IMR-90 (cell line): ENCODE results near the gene CATSPERZ. TPM values are rescaled to one million over a fixed set of nuclear protein-coding genes. Genes with fewer than 3 reads are reported as not detected.
"Not testable (repeated sequence)": the region's sequence is repeated elsewhere in the genome, so short reads cannot be mapped to it uniquely, and the experiment has no call there.

Experiments used
- ATAC-seq: fragments of 200-7000 bp; cut with Tn5 transposase; 2 replicates; pipeline ENCODE4 v1.9.1; 2020; ENCODE audit warnings: low read depth, mild to moderate bottlenecking, moderate library complexity
- BruUV-seq: library from RNA; stranded (reverse); fragments of 400-500 nt; replicated peaks from 2 replicates; lab custom pipeline; 2021; lab: Mats Ljungman, UMichigan
- CTCF ChIA-PET: fragments of 300-600 bp; formaldehyde crosslinking; extraction: SDS; loops from one replicate; lab custom pipeline; 2021; ENCODE audit warnings: antibody characterized with exemption; lab: Yijun Ruan, JAX
- POLR2A ChIA-PET: fragments of 300-600 bp; sonication (Branson Sonifier 250); formaldehyde crosslinking; loops from one replicate; lab custom pipeline; 2022; ENCODE audit warnings: antibody characterized with exemption; ENCODE audit not compliant: unreplicated experiment; lab: Charles Lee
- DNase-seq: peaks from one replicate; pipeline ENCODE4 v3.0.0; 2013
- H2AFZ ChIP-seq: replicated peaks from 2 replicates; pipeline ENCODE3; 2013; ENCODE audit warnings: low read length, mild to moderate bottlenecking; ENCODE audit not compliant: poor library complexity
- H2AK5ac ChIP-seq: 2 replicates; pipeline ENCODE4 v1.6.1; 2013; ENCODE audit warnings: low read depth, low read length, inconsistent platforms
- H2AK9ac ChIP-seq: replicated peaks from 2 replicates; pipeline ENCODE3; 2013; ENCODE audit warnings: mild to moderate bottlenecking, low read depth, low read length, moderate library complexity; ENCODE audit not compliant: poor library complexity
- H2BK120ac ChIP-seq: 2 replicates; pipeline ENCODE4 v1.6.1; 2013; ENCODE audit warnings: low read depth, low read length, inconsistent platforms
- H2BK15ac ChIP-seq: 3 replicates; pipeline ENCODE4 v1.6.1; 2013; ENCODE audit warnings: low read depth, low read length, inconsistent platforms
- H2BK20ac ChIP-seq: 2 replicates; pipeline ENCODE4 v1.6.1; 2013; ENCODE audit warnings: low read depth, mild to moderate bottlenecking, inconsistent platforms, low read length, moderate library complexity
- H2BK5ac ChIP-seq: 2 replicates; pipeline ENCODE4 v1.6.1; 2013; ENCODE audit warnings: mild to moderate bottlenecking, low read depth, low read length, inconsistent platforms; ENCODE audit not compliant: poor library complexity, severe bottlenecking
- H3K14ac ChIP-seq: replicated peaks from 2 replicates; pipeline ENCODE4 v1.6.1; 2013; ENCODE audit warnings: low read depth, low read length, inconsistent platforms
- H3K18ac ChIP-seq: 2 replicates; pipeline ENCODE4 v1.6.1; 2013; ENCODE audit warnings: low read depth, low read length, control low read depth
- H3K23ac ChIP-seq: 2 replicates; pipeline ENCODE4 v1.6.1; 2013; ENCODE audit warnings: low read depth, low read length, inconsistent platforms
- H3K27ac ChIP-seq: 2 replicates; pipeline ENCODE4 v1.5.1; 2013; ENCODE audit warnings: mild to moderate bottlenecking, control low read depth, low read length; ENCODE audit not compliant: insufficient read depth
- H3K27me3 ChIP-seq: 2 replicates; pipeline ENCODE4 v1.6.1; 2013; ENCODE audit warnings: low read length; ENCODE audit not compliant: control insufficient read depth, insufficient read depth
- H3K36me3 ChIP-seq: 2 replicates; pipeline ENCODE4 v1.6.1; 2013; ENCODE audit warnings: low read length, mixed read lengths; ENCODE audit not compliant: control insufficient read depth, insufficient read depth
- H3K4ac ChIP-seq: 2 replicates; pipeline ENCODE4 v1.6.1; 2013; ENCODE audit warnings: low read depth, low read length, inconsistent platforms
- H3K4me1 ChIP-seq: 2 replicates; pipeline ENCODE4 v1.6.1; 2013; ENCODE audit warnings: low read length, mixed read lengths; ENCODE audit not compliant: control insufficient read depth, insufficient read depth
- H3K4me2 ChIP-seq: 2 replicates; pipeline ENCODE4 v1.6.1; 2013; ENCODE audit warnings: low read depth, mild to moderate bottlenecking, control low read depth, low read length, moderate library complexity
- H3K4me3 ChIP-seq: 2 replicates; pipeline ENCODE4 v1.5.1; 2013; ENCODE audit warnings: low read depth, mild to moderate bottlenecking, control low read depth, low read length, moderate library complexity; ENCODE audit not compliant: insufficient read depth
- H3K56ac ChIP-seq: 2 replicates; pipeline ENCODE4 v1.6.1; 2013; ENCODE audit warnings: low read length, inconsistent platforms; ENCODE audit not compliant: insufficient read depth; ENCODE audit errors: extremely low read depth
- H3K79me1 ChIP-seq, 2 experiments: 2 replicates each; pipeline ENCODE4 v1.6.1; 2013; ENCODE audit warnings: low read length in 2 of 2, inconsistent platforms in 1 of 2, low read depth in 1 of 2
- H3K9ac ChIP-seq: 2 replicates; pipeline ENCODE4 v1.6.1; 2013; ENCODE audit warnings: low read depth, low read length, control low read depth
- H3K9me1 ChIP-seq: 2 replicates; pipeline ENCODE4 v1.6.1; 2013; ENCODE audit warnings: low read length, inconsistent platforms; ENCODE audit not compliant: insufficient read depth
- H3K9me3 ChIP-seq: 2 replicates; pipeline ENCODE4 v1.6.1; 2013; ENCODE audit warnings: low read length; ENCODE audit not compliant: control insufficient read depth, insufficient read depth
- H4K20me1 ChIP-seq: 2 replicates; pipeline ENCODE4 v1.6.1; 2013; ENCODE audit warnings: low read length, inconsistent platforms; ENCODE audit not compliant: insufficient read depth
- H4K5ac ChIP-seq: 2 replicates; pipeline ENCODE4 v1.6.1; 2013; ENCODE audit warnings: mild to moderate bottlenecking, low read depth, low read length, control low read depth
- H4K8ac ChIP-seq, 2 experiments: 2 replicates each; pipeline ENCODE4 v1.6.1; 2013; ENCODE audit warnings: low read depth in 2 of 2, low read length in 2 of 2, control low read depth in 1 of 2, inconsistent platforms in 1 of 2
- H4K91ac ChIP-seq: 2 replicates; pipeline ENCODE4 v1.6.1; 2013; ENCODE audit warnings: low read depth, low read length, inconsistent platforms; ENCODE audit not compliant: insufficient read depth
- WGBS, 2 experiments: methylation state at CpG; one replicate each; pipeline versions ENCODE4 v1.1.5 to v1.1.7; 2013; ENCODE audit warnings: missing lambda C conversion rate in 2 of 2; ENCODE audit not compliant: insufficient read length in 1 of 2; ENCODE audit errors: extremely low coverage in 2 of 2; 5-methylcytosine and 5-hydroxymethylcytosine counted together
- dilution Hi-C: fragments of 300-500 bp; cut with HindIII; formaldehyde crosslinking; loops from one replicate; pipeline ENCODE4 v1.14.3; 2018; ENCODE audit warnings: low sequenced_read_pairs; ENCODE audit not compliant: unreplicated experiment
- in situ Hi-C: fragments of 300-500 bp; cut with MboI; formaldehyde crosslinking; loops from 3 replicates; pipeline ENCODE4 v1.14.3; 2019; ENCODE audit warnings: low sequenced_read_pairs, inconsistent platforms, mixed read lengths
- intact Hi-C: fragments of 100-400 bp; cut with micrococcal nuclease; formaldehyde crosslinking; loops from 2 replicates; pipeline ENCODE4 v1.10.0; 2022
- polyA plus RNA-seq, 3 experiments: library from polyadenylated mRNA; depleted of rRNA; stranded (reverse); fragments of >200 nt; gene quantifications; 2 replicates each; pipeline ENCODE4 v1.2.3, GENCODE V29; 2012; ENCODE audit warnings: low replicate concordance in 1 of 3
- total RNA-seq: library from RNA; depleted of rRNA; stranded (reverse); fragments of >200 nt; gene quantifications from 2 replicates; pipeline ENCODE4 v1.2.3, GENCODE V29; 2012

Gene CATSPERZ
- total and polyA plus RNA-seq, 2 of the 4 experiments (the other 2 are of a cell fraction), result not detected

DNA sequence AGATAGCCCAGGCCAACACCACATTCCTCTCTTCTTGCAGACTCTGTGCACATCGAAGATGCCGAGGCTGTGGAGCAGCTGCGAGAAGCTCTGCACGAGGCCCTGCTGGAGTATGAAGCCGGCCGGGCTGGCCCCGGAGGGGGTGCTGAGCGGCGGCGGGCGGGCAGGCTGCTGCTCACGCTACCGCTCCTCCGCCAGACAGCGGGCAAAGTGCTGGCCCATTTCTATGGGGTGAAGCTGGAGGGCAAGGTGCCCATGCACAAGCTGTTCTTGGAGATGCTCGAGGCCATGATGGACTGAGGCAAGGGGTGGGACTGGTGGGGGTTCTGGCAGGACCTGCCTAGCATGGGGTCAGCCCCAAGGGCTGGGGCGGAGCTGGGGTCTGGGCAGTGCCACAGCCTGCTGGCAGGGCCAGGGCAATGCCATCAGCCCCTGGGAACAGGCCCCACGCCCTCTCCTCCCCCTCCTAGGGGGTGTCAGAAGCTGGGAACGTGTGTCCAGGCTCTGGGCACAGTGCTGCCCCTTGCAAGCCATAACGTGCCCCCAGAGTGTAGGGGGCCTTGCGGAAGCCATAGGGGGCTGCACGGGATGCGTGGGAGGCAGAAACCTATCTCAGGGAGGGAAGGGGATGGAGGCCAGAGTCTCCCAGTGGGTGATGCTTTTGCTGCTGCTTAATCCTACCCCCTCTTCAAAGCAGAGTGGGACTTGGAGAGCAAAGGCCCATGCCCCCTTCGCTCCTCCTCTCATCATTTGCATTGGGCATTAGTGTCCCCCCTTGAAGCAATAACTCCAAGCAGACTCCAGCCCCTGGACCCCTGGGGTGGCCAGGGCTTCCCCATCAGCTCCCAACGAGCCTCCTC is 15.7 kb downstream of the CATSPERZ start:
- H2AK9ac ChIP-seq, intact Hi-C loops, H3K27ac ChIP-seq, H4K91ac ChIP-seq, H3K4me3 ChIP-seq, H2BK15ac ChIP-seq, H3K4ac ChIP-seq, H4K5ac ChIP-seq, H2BK20ac ChIP-seq, ATAC-seq, CTCF ChIA-PET, POLR2A ChIA-PET, H3K14ac ChIP-seq, in situ Hi-C loops, H3K23ac ChIP-seq, DNase-seq, H3K4me1 ChIP-seq, H3K4me2 ChIP-seq, H3K27me3 ChIP-seq, H2BK5ac ChIP-seq, H4K20me1 ChIP-seq, H2AK5ac ChIP-seq, H2BK120ac ChIP-seq, H3K9me3 ChIP-seq, H3K9ac ChIP-seq, H4K8ac ChIP-seq, H3K56ac ChIP-seq, BruUV-seq, dilution Hi-C loops, H3K18ac ChIP-seq, H2AFZ ChIP-seq: not testable (repeated sequence)
- Histone ChIP-seq H3K79me1 (peaks cover 10 to 46% of the 10 kb centered on the region in 2 experiments), H3K9me1 (peaks cover 11% of the 10 kb centered on the region), H3K36me3 (peaks cover 15% of the 10 kb centered on the region)
- 90% methylated on average over 15 of the region's 25 CpGs; no CpG with 5 or more reads in 1 of the 2 experiments for WGBS, 2 experiments
